Measurements from ENCODE around the gene ANP32A.

ANP32A gene

GRCh38 chr15:68819495-68820294 lies 1.0 kb downstream of the ANP32A start:
- peak; percentile 26 for DNase-seq (ENCODE audit: low spot score)

GRCh38 chr15:68818769-68819494 lies 1.8 kb downstream of the ANP32A start:
- no peak for DNase-seq (ENCODE audit: low spot score)

GRCh38 chr15:68818066-68818768 lies 2.5 kb downstream of the ANP32A start:
- peak; percentile 74 for DNase-seq (ENCODE audit: low spot score)

GRCh38 chr15:68817304-68818065 lies 3.2 kb downstream of the ANP32A start:
- peak; percentile 70 for DNase-seq (ENCODE audit: low spot score)

- DNase-seq (ENCODE audit: low spot score) = peak; percentile 43
These were observed 3.8 kb downstream of the ANP32A start for GRCh38 chr15:68816795-68817303.

GRCh38 chr15:68816158-68816557 lies 4.5 kb downstream of the ANP32A start:
- DNase-seq (ENCODE audit: low spot score) = no peak

GRCh38 chr15:68815598-68815997 lies 5.1 kb downstream of the ANP32A start:
- no peak for DNase-seq (ENCODE audit: low spot score)

GRCh38 chr15:68814596-68814995 lies 6.1 kb downstream of the ANP32A start:
- DNase-seq (ENCODE audit: low spot score) = no peak

- DNase-seq (ENCODE audit: low spot score) = no peak
These were observed 7.9 kb downstream of the ANP32A start for GRCh38 chr15:68812597-68813431.

- DNase-seq (ENCODE audit: low spot score) = no peak
These were observed 8.6 kb downstream of the ANP32A start for GRCh38 chr15:68812069-68812468.

GRCh38 chr15:68809517-68809916 lies 11.2 kb downstream of the ANP32A start:
- no peak for DNase-seq (ENCODE audit: low spot score)

GRCh38 chr15:68808770-68809169 lies 11.9 kb downstream of the ANP32A start:
- DNase-seq (ENCODE audit: low spot score) = no peak

GRCh38 chr15:68808091-68808490 lies 12.6 kb downstream of the ANP32A start:
- DNase-seq (ENCODE audit: low spot score) = no peak

- no peak for DNase-seq (ENCODE audit: low spot score)
These were observed 13.4 kb downstream of the ANP32A start for GRCh38 chr15:68807249-68807648.

GRCh38 chr15:68806220-68807060 lies 14.3 kb downstream of the ANP32A start:
- no peak for DNase-seq (ENCODE audit: low spot score)

GRCh38 chr15:68802373-68802772 lies 18.3 kb downstream of the ANP32A start:
- no peak for DNase-seq (ENCODE audit: low spot score)

GRCh38 chr15:68801572-68802148 lies 19.0 kb downstream of the ANP32A start:
- no peak for DNase-seq (ENCODE audit: low spot score)

GRCh38 chr15:68800875-68801274 lies 19.8 kb downstream of the ANP32A start:
- no peak for DNase-seq (ENCODE audit: low spot score)

- no peak for DNase-seq (ENCODE audit: low spot score)
These were observed 22.2 kb downstream of the ANP32A start for GRCh38 chr15:68798346-68799094.

Data from LoVo (cell line).